GM10266 (cell line): Measurements from ENCODE around the gene UBE3A.

ENCODE experiments used
- DNase-seq: peaks from one replicate; pipeline ENCODE4 v3.0.0; 2012; ENCODE audit errors: extremely low spot score
- TF ChIP-seq, protein P1 (sequence below): IDR thresholded peaks from 2 replicates; pipeline ENCODE4 v1.5.1; 2012; ENCODE audit warnings: mild to moderate bottlenecking, low read depth; ENCODE audit not compliant: control insufficient read depth, insufficient read depth; ENCODE audit errors: missing control alignments

The UBE3A gene

DNA sequence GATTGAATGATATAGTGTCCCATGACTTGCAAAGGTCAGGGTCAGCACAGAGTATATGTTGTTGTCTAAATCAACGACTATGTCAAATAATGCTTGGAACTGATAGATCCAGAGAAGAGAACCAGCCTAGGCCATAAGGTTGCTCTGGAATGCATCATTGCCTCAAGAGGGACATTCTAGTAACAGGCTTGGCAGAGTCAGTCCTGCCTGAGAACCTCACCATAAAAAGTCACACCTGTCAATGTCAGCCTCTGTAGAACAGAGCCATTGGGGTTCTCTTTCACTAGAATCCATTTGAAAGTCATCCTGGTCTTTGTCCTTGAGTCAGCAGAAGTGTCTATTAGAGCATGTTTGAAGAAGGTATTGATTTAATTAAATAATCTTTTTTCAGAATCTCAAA lies 31.4 kb upstream of the UBE3A start:
- no peak for DNase-seq
- TF ChIP-seq, protein P1, sequence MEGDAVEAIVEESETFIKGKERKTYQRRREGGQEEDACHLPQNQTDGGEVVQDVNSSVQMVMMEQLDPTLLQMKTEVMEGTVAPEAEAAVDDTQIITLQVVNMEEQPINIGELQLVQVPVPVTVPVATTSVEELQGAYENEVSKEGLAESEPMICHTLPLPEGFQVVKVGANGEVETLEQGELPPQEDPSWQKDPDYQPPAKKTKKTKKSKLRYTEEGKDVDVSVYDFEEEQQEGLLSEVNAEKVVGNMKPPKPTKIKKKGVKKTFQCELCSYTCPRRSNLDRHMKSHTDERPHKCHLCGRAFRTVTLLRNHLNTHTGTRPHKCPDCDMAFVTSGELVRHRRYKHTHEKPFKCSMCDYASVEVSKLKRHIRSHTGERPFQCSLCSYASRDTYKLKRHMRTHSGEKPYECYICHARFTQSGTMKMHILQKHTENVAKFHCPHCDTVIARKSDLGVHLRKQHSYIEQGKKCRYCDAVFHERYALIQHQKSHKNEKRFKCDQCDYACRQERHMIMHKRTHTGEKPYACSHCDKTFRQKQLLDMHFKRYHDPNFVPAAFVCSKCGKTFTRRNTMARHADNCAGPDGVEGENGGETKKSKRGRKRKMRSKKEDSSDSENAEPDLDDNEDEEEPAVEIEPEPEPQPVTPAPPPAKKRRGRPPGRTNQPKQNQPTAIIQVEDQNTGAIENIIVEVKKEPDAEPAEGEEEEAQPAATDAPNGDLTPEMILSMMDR = no peak

DNA sequence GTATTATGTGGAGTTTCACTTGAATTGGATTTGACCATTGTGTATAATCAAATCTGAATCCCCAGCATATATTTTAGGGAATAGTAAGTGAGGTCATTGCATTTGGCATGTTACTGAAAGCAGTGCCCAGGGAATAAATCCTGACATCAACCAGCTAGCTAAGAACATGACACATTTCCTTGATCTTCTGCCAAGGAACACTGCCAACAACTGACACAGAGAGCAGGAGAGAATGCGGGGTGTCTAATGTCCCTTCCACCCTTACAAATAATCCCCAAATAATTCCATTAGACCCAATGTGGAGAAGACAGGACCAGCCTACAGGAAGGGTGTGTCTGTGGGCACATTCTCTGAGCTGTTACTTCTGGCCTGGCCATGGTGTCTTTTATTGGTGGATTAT lies 30.6 kb upstream of the UBE3A start:
- TF ChIP-seq, protein P1 = no peak
- no peak for DNase-seq

DNA sequence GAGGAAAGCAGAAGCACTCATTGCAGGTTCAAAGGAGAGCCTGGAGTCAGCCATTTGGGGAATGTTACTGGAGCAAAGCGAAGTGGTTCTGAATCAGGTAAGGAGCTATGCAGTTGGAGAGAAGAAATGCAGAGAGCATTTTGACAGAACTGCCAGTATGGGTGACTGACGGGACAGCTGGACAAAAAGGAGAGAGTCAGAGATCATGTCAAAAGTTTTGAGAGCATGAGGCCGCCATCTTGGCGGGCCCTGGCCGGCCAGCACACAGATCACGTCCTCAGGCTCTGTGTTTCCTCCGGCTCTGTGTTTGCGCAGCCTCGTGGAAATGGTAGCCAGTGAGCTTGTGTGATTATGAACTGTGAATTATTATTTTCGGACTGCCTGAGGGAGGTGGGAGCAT lies 29.8 kb upstream of the UBE3A start:
- no peak for DNase-seq
- TF ChIP-seq, protein P1 = no peak

DNA sequence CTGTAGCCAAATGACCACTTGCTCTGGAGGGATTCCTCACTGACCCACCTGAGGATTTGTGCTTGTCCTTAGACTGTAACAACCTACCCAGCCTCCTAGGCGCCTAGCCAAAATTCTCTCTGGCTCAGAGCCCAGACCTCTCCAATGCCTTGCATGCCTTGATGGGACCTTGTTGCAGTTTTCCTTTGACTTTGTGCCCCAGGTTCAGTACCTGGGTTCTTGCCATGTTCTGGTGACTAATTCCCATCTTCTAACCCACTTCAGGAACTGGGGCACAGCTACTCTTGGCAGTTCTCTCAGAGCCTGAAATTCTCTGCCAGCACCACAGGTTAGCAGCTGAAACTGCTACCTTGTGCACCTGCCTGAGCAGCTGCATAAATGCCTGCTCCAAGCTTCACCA lies 27.0 kb upstream of the UBE3A start:
- DNase-seq = no peak
- TF ChIP-seq, protein P1 = no peak

DNA sequence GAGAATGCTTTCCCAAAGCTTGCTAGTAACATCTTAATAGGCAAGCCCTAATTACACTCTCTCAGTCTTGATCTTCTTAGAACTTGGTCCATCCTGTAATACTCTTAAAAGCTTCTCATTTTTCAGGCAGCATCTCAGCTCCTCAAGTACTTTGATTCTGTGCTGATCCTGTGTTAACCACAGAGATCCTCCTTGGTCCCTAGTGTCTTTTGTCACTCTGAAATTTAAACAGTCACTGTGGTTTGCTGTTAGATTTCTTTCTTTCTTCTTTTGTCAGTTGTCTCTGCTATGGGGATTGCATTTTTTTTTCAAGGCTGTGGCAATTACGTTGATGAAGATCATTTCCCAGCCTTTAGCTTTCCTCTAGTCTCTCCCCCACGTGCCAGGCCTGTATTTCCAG lies 26.0 kb upstream of the UBE3A start:
- TF ChIP-seq, protein P1 = no peak
- no peak for DNase-seq

DNA sequence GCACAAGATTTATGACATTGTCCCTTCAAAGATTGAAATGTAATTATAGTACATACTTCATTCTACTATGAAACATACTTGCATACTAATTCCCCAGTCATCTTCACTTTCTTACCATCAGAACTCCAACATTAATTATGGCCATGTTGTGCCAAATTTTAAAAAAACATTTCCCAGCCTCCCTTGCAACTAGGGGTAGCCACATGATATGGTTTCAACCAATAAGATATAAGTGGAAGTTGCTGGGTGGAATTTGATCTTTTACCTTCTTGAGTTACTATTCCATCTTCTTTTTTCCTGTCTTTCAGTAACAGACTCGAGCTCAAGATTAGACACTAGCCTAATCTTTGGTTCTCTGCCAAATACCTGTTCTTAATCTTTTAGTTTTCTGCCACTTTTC lies 25.6 kb upstream of the UBE3A start:
- TF ChIP-seq, protein P1 = no peak
- no peak for DNase-seq

DNA sequence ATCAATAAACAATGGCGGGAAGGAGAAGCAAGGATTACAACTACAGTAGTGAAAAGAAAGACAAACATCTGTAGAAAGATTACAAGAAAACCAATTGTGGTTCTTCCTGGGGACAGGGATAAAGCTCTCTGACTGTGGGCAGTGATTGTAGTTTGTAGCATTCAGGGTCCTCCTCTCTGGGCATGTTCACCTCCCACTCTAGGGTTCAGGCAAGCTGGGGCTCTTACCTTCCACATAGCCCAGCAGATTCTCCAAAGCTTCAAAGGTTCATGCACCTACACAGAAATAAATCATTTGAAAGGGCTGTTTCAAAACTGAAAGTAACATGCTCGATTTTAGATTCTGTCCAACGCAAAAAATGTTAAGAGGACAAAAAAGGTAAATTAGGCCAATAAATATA lies 17.4 kb upstream of the UBE3A start:
- TF ChIP-seq, protein P1 = no peak
- no peak for DNase-seq
